ENCODE results near the gene GTF3C6. TPM values are rescaled to one million over a fixed set of nuclear protein-coding genes. Genes with fewer than 3 reads are reported as not detected.
"Not testable (repeated sequence)": the region's sequence is repeated elsewhere in the genome, so short reads cannot be mapped to it uniquely, and the experiment has no call there.

Gene GTF3C6
- total and polyA plus RNA-seq, 5 donors from 2014 or later, result 39.9 to 213 (median 135) TPM

DNA sequence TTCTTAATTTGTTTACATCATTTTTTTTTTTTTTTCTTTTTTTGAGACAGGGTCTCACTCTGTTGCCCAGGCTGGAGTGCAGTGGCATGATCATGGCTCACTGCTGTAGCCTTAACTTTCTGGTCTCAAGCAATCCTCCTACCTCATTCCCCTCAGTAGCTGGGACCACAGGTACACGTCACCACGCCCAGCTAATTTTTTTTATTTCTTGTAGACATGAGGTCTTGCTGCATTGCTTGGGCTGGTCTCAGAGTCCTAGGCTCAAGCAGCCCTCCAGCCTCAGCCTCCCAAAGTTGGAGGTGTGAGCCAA lies 53.6 kb downstream of the GTF3C6 start:
- no peak overlapping the region for H3K4me3 ChIP-seq (ENCODE audit: low read depth, low read length)
- H3K36me3 Mint-ChIP-seq, result peaks cover 20% of the 10 kb centered on the region
- no peak overlapping the region for H3K4me3 Mint-ChIP-seq

GRCh38 chr6:111012520-111012919 lies 54.0 kb downstream of the GTF3C6 start:
- H3K27ac Mint-ChIP-seq; H3K27ac ChIP-seq (ENCODE audit: insufficient read depth, low read length, poor library complexity, severe bottlenecking); H3K9me3 Mint-ChIP-seq; H3K27me3 ChIP-seq (ENCODE audit: control insufficient read depth, insufficient read depth, low read length); H3K9me3 ChIP-seq (ENCODE audit: control insufficient read depth in 2 of 2, low read length in 2 of 2); H3K27me3 Mint-ChIP-seq; ATAC-seq (ENCODE audit: low read depth in 2 of 2); DNase-seq; H3K4me1 Mint-ChIP-seq; H3K4me3 ChIP-seq (ENCODE audit: low read depth, low read length); H3K4me1 ChIP-seq (ENCODE audit: control insufficient read depth, insufficient read depth, low read length, poor library complexity, severe bottlenecking); H3K4me3 Mint-ChIP-seq: not testable (repeated sequence)
- H3K36me3 ChIP-seq (ENCODE audit: control insufficient read depth, insufficient read depth, low read length), result peaks cover 38% of the 10 kb centered on the region
- peaks cover 20% of the 10 kb centered on the region for H3K36me3 Mint-ChIP-seq

More for the DNA sequence above, 53.6 kb downstream of the GTF3C6 start:
- Histone ChIP-seq H3K27ac (ENCODE audit: insufficient read depth, low read length, poor library complexity, severe bottlenecking) (no peak overlapping the region), H3K36me3 (ENCODE audit: control insufficient read depth, insufficient read depth, low read length) (peaks cover 38% of the 10 kb centered on the region), H3K9me3 (ENCODE audit: control insufficient read depth in 2 of 2, low read length in 2 of 2) (no peaks in the 10 kb centered on the region), H3K4me1 (ENCODE audit: control insufficient read depth, insufficient read depth, low read length, poor library complexity, severe bottlenecking) (no peaks in the 10 kb centered on the region), H3K27me3 (ENCODE audit: control insufficient read depth, insufficient read depth, low read length) (no peaks in the 10 kb centered on the region)
- no peak for DNase-seq
- Mint-ChIP-seq H3K4me1 (peaks cover 4 to 7% (median 5%) of the 10 kb centered on the region in 4 donors), H3K27ac (no peak overlapping the region), H3K27me3 (no peaks in the 10 kb centered on the region), H3K9me3 (no peaks in the 10 kb centered on the region)
- no peak for ATAC-seq (ENCODE audit: low read depth in 2 of 2)

- peaks cover 4 to 7% (median 5%) of the 10 kb centered on the region in 4 donors for H3K4me1 Mint-ChIP-seq
- H3K36me3 Mint-ChIP-seq, result peaks cover 17% of the 10 kb centered on the region
- peaks cover 37% of the 10 kb centered on the region for H3K36me3 ChIP-seq (ENCODE audit: control insufficient read depth, insufficient read depth, low read length)
Observed at GRCh38 chr6:111013144-111013915, 54.8 kb downstream of the GTF3C6 start.

DNA sequence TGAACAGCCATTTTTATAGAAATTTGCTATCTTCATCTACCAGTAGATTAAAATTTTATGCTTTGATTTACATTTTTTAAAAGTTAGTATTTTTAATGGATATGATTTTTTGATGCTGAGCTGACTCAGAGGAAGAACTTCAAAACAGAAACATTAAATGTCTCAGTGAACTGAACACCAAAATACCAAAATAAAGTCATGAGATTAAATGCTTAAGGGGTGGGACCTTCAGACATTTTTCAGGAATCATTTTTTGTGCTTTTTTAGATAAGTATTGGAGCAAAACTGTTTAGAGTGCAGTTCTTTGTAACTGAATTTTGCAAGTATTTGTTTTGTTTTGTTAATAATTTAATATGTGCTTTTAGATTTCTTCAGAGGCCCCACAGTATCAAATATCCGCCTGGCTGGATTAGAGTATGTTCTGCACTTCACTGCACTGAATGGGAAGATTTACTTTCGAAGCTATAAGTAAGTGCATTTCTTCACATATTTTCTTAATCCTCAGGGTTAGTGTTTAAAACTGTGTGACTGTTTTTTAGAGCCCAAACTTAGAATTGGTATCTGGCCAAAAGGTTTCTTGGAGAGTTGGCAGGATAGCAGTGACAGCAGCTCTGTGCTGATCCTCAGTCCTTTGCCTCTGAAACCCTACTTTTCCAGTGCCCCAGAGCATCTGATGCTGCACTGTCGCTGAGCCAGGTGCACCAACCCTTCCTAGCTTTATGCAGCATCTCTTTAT lies 57.1 kb downstream of the GTF3C6 start:
- no peak overlapping the region for H3K27ac ChIP-seq (ENCODE audit: insufficient read depth, low read length, poor library complexity, severe bottlenecking)
- H3K27ac Mint-ChIP-seq, result no peak overlapping the region
- no peaks in the 10 kb centered on the region for H3K9me3 Mint-ChIP-seq
- no peaks in the 10 kb centered on the region for H3K27me3 ChIP-seq (ENCODE audit: control insufficient read depth, insufficient read depth, low read length)
- peaks cover 24% of the 10 kb centered on the region for H3K36me3 ChIP-seq (ENCODE audit: control insufficient read depth, insufficient read depth, low read length)
- no peak overlapping the region for H3K4me3 ChIP-seq (ENCODE audit: low read depth, low read length)
- ATAC-seq (ENCODE audit: low read depth in 2 of 2) (no peak), DNase-seq (no peak)
- no peaks in the 10 kb centered on the region for H3K4me1 ChIP-seq (ENCODE audit: control insufficient read depth, insufficient read depth, low read length, poor library complexity, severe bottlenecking)
- peaks cover 4 to 7% (median 5%) of the 10 kb centered on the region in 4 donors for H3K4me1 Mint-ChIP-seq
- no peaks in the 10 kb centered on the region for H3K27me3 Mint-ChIP-seq
- peaks cover 19% of the 10 kb centered on the region for H3K36me3 Mint-ChIP-seq
- no peak overlapping the region for H3K4me3 Mint-ChIP-seq
- no peaks in the 10 kb centered on the region for H3K9me3 ChIP-seq (ENCODE audit: control insufficient read depth in 2 of 2, low read length in 2 of 2)

More at GRCh38 chr6:111013144-111013915, 54.8 kb downstream of the GTF3C6 start:
- Histone ChIP-seq H3K27me3 (ENCODE audit: control insufficient read depth, insufficient read depth, low read length) (no peaks in the 10 kb centered on the region), H3K27ac (ENCODE audit: insufficient read depth, low read length, poor library complexity, severe bottlenecking) (no peak overlapping the region), H3K4me1 (ENCODE audit: control insufficient read depth, insufficient read depth, low read length, poor library complexity, severe bottlenecking) (no peaks in the 10 kb centered on the region), H3K9me3 (ENCODE audit: control insufficient read depth in 2 of 2, low read length in 2 of 2) (no peaks in the 10 kb centered on the region), H3K4me3 (ENCODE audit: low read depth, low read length) (no peak overlapping the region)
- no peak overlapping the region for H3K4me3 Mint-ChIP-seq
- DNase-seq (no peak), ATAC-seq (ENCODE audit: low read depth in 2 of 2) (no peak)
- H3K9me3 Mint-ChIP-seq, result no peaks in the 10 kb centered on the region
- H3K27ac Mint-ChIP-seq, result peak overlapping the region in 1 of 3 donors; percentile 62
- H3K27me3 Mint-ChIP-seq, result no peaks in the 10 kb centered on the region

- H3K4me3 ChIP-seq (ENCODE audit: low read depth, low read length); DNase-seq; H3K4me3 Mint-ChIP-seq; H3K27ac Mint-ChIP-seq; H3K27me3 Mint-ChIP-seq; H3K4me1 ChIP-seq (ENCODE audit: control insufficient read depth, insufficient read depth, low read length, poor library complexity, severe bottlenecking); H3K9me3 ChIP-seq (ENCODE audit: control insufficient read depth in 2 of 2, low read length in 2 of 2); H3K9me3 Mint-ChIP-seq; H3K27ac ChIP-seq (ENCODE audit: insufficient read depth, low read length, poor library complexity, severe bottlenecking); ATAC-seq (ENCODE audit: low read depth in 2 of 2); H3K4me1 Mint-ChIP-seq; H3K27me3 ChIP-seq (ENCODE audit: control insufficient read depth, insufficient read depth, low read length): not testable (repeated sequence)
- H3K36me3 ChIP-seq (ENCODE audit: control insufficient read depth, insufficient read depth, low read length), result peaks cover 22% of the 10 kb centered on the region
- H3K36me3 Mint-ChIP-seq, result peaks cover 17% of the 10 kb centered on the region
Observed at GRCh38 chr6:111017241-111017640, 58.7 kb downstream of the GTF3C6 start.

Other genes with a start within 250 kb of the GTF3C6 start
- 16.5 TPM for gene CDK19, start 143.2 kb upstream of the GTF3C6 start, total RNA-seq
- gene CDK19, start 143.2 kb upstream of the GTF3C6 start, polyA plus RNA-seq, result 1 to 10 TPM; 1.4 to 2.3 (median 1.6) TPM
- 133 TPM for gene AMD1, start 83.9 kb upstream of the GTF3C6 start, total RNA-seq
- gene AMD1, start 83.9 kb upstream of the GTF3C6 start, polyA plus RNA-seq, result 10 to 100 TPM; 60.6 to 64.4 (median 62.7) TPM
- 11.0 TPM for gene RPF2, start 23.3 kb downstream of the GTF3C6 start, total RNA-seq
- 10 to 100 TPM; 17.3 to 24.8 (median 22.4) TPM for gene RPF2, start 23.3 kb downstream of the GTF3C6 start, polyA plus RNA-seq
- gene SLC16A10, start 128.8 kb downstream of the GTF3C6 start, total RNA-seq, result 24.4 TPM
- gene SLC16A10, start 128.8 kb downstream of the GTF3C6 start, polyA plus RNA-seq, result 10 to 100 TPM; 31.3 to 39.3 (median 32.6) TPM

Measured in CD4-positive, CD25-positive, alpha-beta regulatory T cell (primary cell).